H1 (cell line): ENCODE measurements around the gene NPFFR1. TPM values are rescaled to one million over a fixed set of nuclear protein-coding genes. Genes with fewer than 3 reads are reported as not detected.

Experiments
- CTCF ChIA-PET: fragments of 300-600 bp; sonication (Branson Sonifier 250); formaldehyde crosslinking; loops from one replicate; lab custom pipeline; 2021; ENCODE audit not compliant: partially characterized antibody; lab: Charles Lee
- POLR2A ChIA-PET: fragments of 300-600 bp; sonication (Branson Sonifier 250); formaldehyde crosslinking; loops from one replicate; lab custom pipeline; 2021; ENCODE audit warnings: inconsistent platforms; ENCODE audit not compliant: partially characterized antibody; lab: Charles Lee
- DNase-seq, 2 experiments: peaks; one replicate each; pipeline versions ENCODE4 v3.0.0 to v3.0.0-alpha.2; 2010 to 2022; ENCODE audit warnings: low spot score in 2 of 2, low read depth in 1 of 2, mixed read lengths in 1 of 2
- FAIRE-seq: peaks from 2 replicates; lab custom pipeline; 2011; peaks lifted over from hg19 to GRCh38; lab: Jason Lieb, UNC
- H2AFZ ChIP-seq: 2 replicates; pipeline ENCODE4 v1.8.1; 2012; ENCODE audit warnings: low read length, inconsistent platforms
- H2AK5ac ChIP-seq: 2 replicates; pipeline ENCODE4 v1.6.1; 2013; ENCODE audit warnings: low read depth, low read length
- H2BK120ac ChIP-seq: replicated peaks from 2 replicates; pipeline ENCODE3; 2013; ENCODE audit warnings: low read depth, low read length, inconsistent platforms
- H2BK12ac ChIP-seq: 2 replicates; pipeline ENCODE4 v1.6.1; 2013; ENCODE audit warnings: low read depth, low read length
- H2BK15ac ChIP-seq: 2 replicates; pipeline ENCODE4 v1.6.1; 2013; ENCODE audit warnings: low read length
- H2BK20ac ChIP-seq: 2 replicates; pipeline ENCODE4 v1.6.1; 2013; ENCODE audit warnings: low read length
- H2BK5ac ChIP-seq: 2 replicates; pipeline ENCODE4 v1.6.1; 2013; ENCODE audit warnings: low read depth, low read length
- H3K14ac ChIP-seq: 2 replicates; pipeline ENCODE4 v1.6.1; 2013; ENCODE audit warnings: inconsistent platforms; ENCODE audit not compliant: insufficient read length
- H3K18ac ChIP-seq: 2 replicates; pipeline ENCODE4 v1.6.1; 2013; ENCODE audit warnings: low read length; ENCODE audit errors: extremely low read depth
- H3K23ac ChIP-seq: 2 replicates; pipeline ENCODE4 v1.6.1; 2013; ENCODE audit warnings: inconsistent platforms; ENCODE audit not compliant: insufficient read length
- H3K23me2 ChIP-seq: 2 replicates; pipeline ENCODE4 v1.6.1; 2013; ENCODE audit warnings: low read depth, low read length
- H3K27ac ChIP-seq: 2 replicates; pipeline ENCODE4 v1.6.1; 2011; ENCODE audit warnings: low read depth, low read length, inconsistent platforms
- H3K27me3 ChIP-seq, 4 experiments: replicated peaks in 1 of 4; 1 replicate in 1 of 4; 2 replicates in 3 of 4; pipeline versions ENCODE4 v1.6.1 to v1.8.1; 2011 to 2013; ENCODE audit warnings: low read length in 3 of 4, mild to moderate bottlenecking in 3 of 4, inconsistent platforms in 2 of 4, mixed read lengths in 2 of 4, moderate library complexity in 1 of 4; ENCODE audit not compliant: control insufficient read depth in 3 of 4, insufficient read depth in 3 of 4; ENCODE audit errors: extremely low read depth in 1 of 4
- H3K36me3 ChIP-seq, 4 experiments: 2 replicates each; pipeline versions ENCODE4 v1.6.1 to v1.8.1; 2011 to 2013; ENCODE audit warnings: mild to moderate bottlenecking in 4 of 4, low read length in 3 of 4, moderate library complexity in 2 of 4, control low read depth in 1 of 4, inconsistent platforms in 1 of 4; ENCODE audit not compliant: insufficient read depth in 4 of 4, control insufficient read depth in 2 of 4
- H3K4ac ChIP-seq: replicated peaks from 2 replicates; pipeline ENCODE3; 2013; ENCODE audit warnings: low read length, low read depth, mixed read lengths, inconsistent platforms; ENCODE audit not compliant: insufficient read length
- H3K4me1 ChIP-seq, 4 experiments: replicated peaks in 1 of 4; 1 replicate in 1 of 4; 2 replicates in 3 of 4; pipeline versions ENCODE4 v1.6.1 to v1.8.1; 2011 to 2013; ENCODE audit warnings: low read length in 3 of 4, inconsistent platforms in 2 of 4, mixed read lengths in 1 of 4; ENCODE audit not compliant: insufficient read depth in 4 of 4, control insufficient read depth in 3 of 4
- H3K4me2 ChIP-seq, 2 experiments: 2 replicates each; pipeline versions ENCODE4 v1.6.1 to v1.8.1; 2011 to 2013; ENCODE audit warnings: low read depth in 2 of 2, low read length in 2 of 2, control low read depth in 1 of 2, inconsistent platforms in 1 of 2, mild to moderate bottlenecking in 1 of 2; ENCODE audit not compliant: insufficient read depth in 1 of 2
- H3K4me3 ChIP-seq, 4 experiments: fragments of 200-600, 300-600 bp in 1 of 4; sonication (generic), shearing (Covaris generic), sonication (Bioruptor Twin) in 1 of 4; 2 replicates each; pipeline versions ENCODE4 v1.5.1 to v1.8.1; 2011 to 2016; ENCODE audit warnings: low read length in 4 of 4, low read depth in 3 of 4, control low read depth in 2 of 4, inconsistent platforms in 2 of 4, mild to moderate bottlenecking in 2 of 4, mixed read lengths in 1 of 4, moderate library complexity in 1 of 4; ENCODE audit not compliant: insufficient read depth in 2 of 4; ENCODE audit errors: extremely low read depth in 1 of 4
- H3K56ac ChIP-seq: replicated peaks from 2 replicates; pipeline ENCODE3; 2013; ENCODE audit warnings: low read depth, mild to moderate bottlenecking, mixed read lengths, low read length, inconsistent platforms; ENCODE audit not compliant: insufficient read length
- H3K79me1 ChIP-seq: 2 replicates; pipeline ENCODE4 v1.6.1; 2013; ENCODE audit warnings: low read depth, low read length, control low read depth
- H3K79me2 ChIP-seq, 2 experiments: 2 replicates each; pipeline versions ENCODE4 v1.6.1 to v1.8.1; 2012 to 2013; ENCODE audit warnings: low read length in 2 of 2, mild to moderate bottlenecking in 2 of 2, inconsistent platforms in 1 of 2; ENCODE audit not compliant: insufficient read depth in 2 of 2, control insufficient read depth in 1 of 2
- H3K9ac ChIP-seq, 4 experiments: replicated peaks in 1 of 4; 1 replicate in 1 of 4; 2 replicates in 3 of 4; pipeline versions ENCODE4 v1.6.1 to v1.8.1; 2011 to 2013; ENCODE audit warnings: low read depth in 3 of 4, low read length in 3 of 4, control low read depth in 2 of 4, mild to moderate bottlenecking in 2 of 4, moderate library complexity in 2 of 4, inconsistent platforms in 1 of 4; ENCODE audit errors: extremely low read depth in 1 of 4
- H3K9me3 ChIP-seq, 2 experiments: 2 replicates each; pipeline versions ENCODE4 v1.6.1 to v1.8.1; 2012 to 2013; ENCODE audit warnings: mild to moderate bottlenecking in 2 of 2, moderate library complexity in 2 of 2, control low read depth in 1 of 2, inconsistent platforms in 1 of 2, low read depth in 1 of 2, low read length in 1 of 2, mixed read lengths in 1 of 2; ENCODE audit not compliant: insufficient read depth in 2 of 2
- H4K20me1 ChIP-seq, 2 experiments: replicated peaks in 1 of 2; 2 replicates each; pipeline versions ENCODE3 to v1.8.1; 2011 to 2013; ENCODE audit warnings: inconsistent platforms in 2 of 2, low read length in 2 of 2, mild to moderate bottlenecking in 1 of 2; ENCODE audit not compliant: insufficient read depth in 2 of 2, control insufficient read depth in 1 of 2
- H4K5ac ChIP-seq: 2 replicates; pipeline ENCODE4 v1.6.1; 2013; ENCODE audit warnings: low read length, low read depth, mixed read lengths, inconsistent platforms; ENCODE audit not compliant: insufficient read length
- H4K8ac ChIP-seq: 2 replicates; pipeline ENCODE4 v1.8.0; 2013; ENCODE audit warnings: mild to moderate bottlenecking, moderate library complexity, low read length, inconsistent platforms; ENCODE audit not compliant: insufficient read depth; ENCODE audit errors: extremely low read depth
- H4K91ac ChIP-seq: replicated peaks from 2 replicates; pipeline ENCODE3; 2013; ENCODE audit warnings: low read length, mixed read lengths, inconsistent platforms; ENCODE audit not compliant: insufficient read length
- CEBPB ChIP-seq: IDR thresholded peaks from 2 replicates; pipeline ENCODE4 v1.6.1; 2012; ENCODE audit warnings: low read depth, low read length
- EP300 ChIP-seq, 2 experiments: IDR thresholded peaks; 1 replicate in 1 of 2; 2 replicates in 1 of 2; pipeline ENCODE4 v1.6.1; 2011 to 2012; ENCODE audit warnings: low read depth in 2 of 2, low read length in 2 of 2, mild to moderate bottlenecking in 2 of 2, borderline replicate concordance in 1 of 2, inconsistent platforms in 1 of 2, moderate library complexity in 1 of 2
- GTF2F1 ChIP-seq: IDR thresholded peaks from 2 replicates; pipeline ENCODE4 v1.6.1; 2012; ENCODE audit warnings: low read depth, low read length, improper control_type of control experiment, borderline replicate concordance
- NRF1 ChIP-seq: IDR thresholded peaks from 2 replicates; pipeline ENCODE4 v1.6.1; 2011; ENCODE audit warnings: mild to moderate bottlenecking, low read depth, low read length, improper control_type of control experiment
- POLR2A ChIP-seq, 2 experiments: IDR thresholded peaks; 1 replicate in 1 of 2; 2 replicates in 1 of 2; pipeline ENCODE4 v1.6.1; 2011; ENCODE audit warnings: low read depth in 2 of 2, low read length in 2 of 2, mild to moderate bottlenecking in 2 of 2; ENCODE audit errors: control extremely low read depth in 1 of 2
- POU5F1 ChIP-seq: IDR thresholded peaks from 2 replicates; pipeline ENCODE4 v1.6.1; 2011; ENCODE audit warnings: low read depth, mild to moderate bottlenecking, low read length, moderate library complexity
- WGBS, 2 experiments: shearing (Covaris generic) in 1 of 2; methylation state at CpG; one replicate each; pipeline versions ENCODE4 v1.1.6 to v1.1.7; 2013 to 2015; ENCODE audit warnings: low lambda C conversion rate in 2 of 2, mixed read lengths in 2 of 2, inconsistent platforms in 1 of 2, low coverage in 1 of 2, missing lambda C conversion rate in 1 of 2; ENCODE audit not compliant: insufficient replicate concordance in 2 of 2, insufficient coverage in 1 of 2, insufficient read length in 1 of 2; ENCODE audit errors: extremely low coverage in 1 of 2, missing lambda C conversion rate in 1 of 2; 5-methylcytosine and 5-hydroxymethylcytosine counted together
- polyA plus RNA-seq, 7 experiments: library from polyadenylated mRNA; depleted of rRNA in 3 of 7; stranded (reverse) in 5 of 7; unstranded in 2 of 7; fragments of >200 nt in 5 of 7; fragments of 200-250 nt in 2 of 7; gene quantifications; 1 replicate in 5 of 7; 2 replicates in 1 of 7; 4 replicates in 1 of 7; pipeline versions ENCODE4 v1.2.1 to v1.2.3, GENCODE V29; 2011 to 2013; ENCODE audit warnings: missing spikeins in 2 of 7, mixed read lengths in 2 of 7
- total RNA-seq: library from RNA; stranded (reverse); fragmentation: NEBNext Ultra II Directional; extraction: Animal tissue kit (Norgen Biotek cat#: 25700); gene quantifications from 2 replicates; pipeline ENCODE4 v1.2.1, GENCODE V29; 2021

Gene NPFFR1
- total and polyA plus RNA-seq, 2 of the 8 experiments (the other 6 are each of a cell fraction or from before 2014, with no cell fraction given), result 0.02 to 0.06 TPM

GRCh38 chr10:70241081-70241480 is 42.7 kb downstream of the NPFFR1 start:
- FAIRE-seq, result no peak
- no peak overlapping the region for H3K56ac ChIP-seq
- DNase-seq, result no peak
- no peak overlapping the region for H3K4me2 ChIP-seq
- H2BK12ac ChIP-seq, result no peak overlapping the region
- H4K8ac ChIP-seq, result no peak overlapping the region
- CTCF ChIA-PET, result interaction anchor here (0.7 to 1.5 kb wide), 2 partner anchors 66 to 107 kb away, joined by 3 to 4 read pairs; no protein-coding TSS in a partner anchor
- H3K9me3 ChIP-seq, result peaks cover 0 to 31% of the 10 kb centered on the region in 2 experiments; a peak in 2 of 4 replicates
- no peak overlapping the region for H4K91ac ChIP-seq
- no peak overlapping the region for H2AK5ac ChIP-seq
- no peaks in the 10 kb centered on the region for H3K79me1 ChIP-seq
- H3K27ac ChIP-seq, result no peak overlapping the region
- H3K23me2 ChIP-seq, result no peaks in the 10 kb centered on the region
- H4K20me1 ChIP-seq, result no peaks in the 10 kb centered on the region
- H2AFZ ChIP-seq, result no peak overlapping the region
- no peak overlapping the region for H3K4me3 ChIP-seq
- H3K79me2 ChIP-seq, result no peaks in the 10 kb centered on the region
- H4K5ac ChIP-seq, result no peak overlapping the region
- H3K4ac ChIP-seq, result no peak overlapping the region
- 89% methylated on average over 3 of the region's 3 CpGs; no CpG with 5 or more reads in 1 of the 2 experiments for WGBS, 2 experiments
- no peak for TF ChIP-seq POU5F1
- TF ChIP-seq CEBPB, result no peak
- no peak for TF ChIP-seq NRF1
- TF ChIP-seq GTF2F1, result no peak
- TF ChIP-seq POLR2A (IDR thresholded peaks at IDR 0.05; ENCODE audit: control extremely low read depth in 1 of 2, low read depth in 2 of 2, low read length in 2 of 2), result no peak
- TF ChIP-seq EP300 (IDR thresholded peaks at IDR 0.05; ENCODE audit: borderline replicate concordance in 1 of 2, low read depth in 2 of 2, low read length in 2 of 2), result no peak
- TF ChIP-seq, all 59 proteins: peak for 0
- Histone ChIP-seq H3K14ac (no peak overlapping the region), H3K4me1 (no peaks in the 10 kb centered on the region), H3K9ac (no peak overlapping the region), H2BK120ac (no peak overlapping the region), H3K36me3 (peaks cover 0 to 6% (median 0%) of the 10 kb centered on the region in 4 experiments; a peak in 1 of 8 replicates), H2BK5ac (no peak overlapping the region), H2BK15ac (no peak overlapping the region), H3K23ac (no peak overlapping the region), H3K18ac (no peak overlapping the region), H2BK20ac (no peak overlapping the region), H3K27me3 (peaks cover 0 to under 1% (median 0%) of the 10 kb centered on the region in 4 experiments; a peak in 1 of 7 replicates)
- POLR2A ChIA-PET, result no interaction called here
